Fibroblast of lung (primary cell): ENCODE data around the gene NCK2. TPM values are rescaled to one million over a fixed set of nuclear protein-coding genes. Genes with fewer than 3 reads are reported as not detected.

Experiments used
- DNase-seq, 2 donors: peaks; one replicate each; pipeline versions ENCODE4 v3.0.0 to v3.0.0-alpha.2; 2010; ENCODE audit warnings: low read depth in 2 of 2
- H2AFZ ChIP-seq: 2 replicates; pipeline ENCODE4 v1.5.1; 2012; ENCODE audit warnings: low read length, control low read depth, inconsistent platforms
- H3K27ac ChIP-seq: 2 replicates; pipeline ENCODE4 v1.5.1; 2011; ENCODE audit warnings: low read length, control low read depth; ENCODE audit not compliant: insufficient read depth
- H3K27me3 ChIP-seq: 2 replicates; pipeline ENCODE4 v1.5.1; 2011; ENCODE audit warnings: mild to moderate bottlenecking, low read length; ENCODE audit not compliant: control insufficient read depth, insufficient read depth
- H3K36me3 ChIP-seq: 2 replicates; pipeline ENCODE4 v1.5.1; 2011; ENCODE audit warnings: low read length; ENCODE audit not compliant: control insufficient read depth, insufficient read depth
- H3K4me1 ChIP-seq: 2 replicates; pipeline ENCODE4 v1.5.1; 2011; ENCODE audit warnings: low read length; ENCODE audit not compliant: control insufficient read depth, insufficient read depth; ENCODE audit errors: extremely low read depth
- H3K4me2 ChIP-seq: 2 replicates; pipeline ENCODE4 v1.5.1; 2011; ENCODE audit warnings: low read length, control low read depth; ENCODE audit not compliant: insufficient read depth; ENCODE audit errors: extremely low read depth
- H3K4me3 ChIP-seq, 4 experiments: fragments of 200-600 bp in 1 of 4; sonication (generic) in 1 of 4; replicated peaks in 1 of 4; 2 replicates each; pipeline ENCODE4 v1.5.1; 2011 to 2016; ENCODE audit warnings: low read length in 4 of 4, low read depth in 3 of 4, mild to moderate bottlenecking in 3 of 4, control low read depth in 2 of 4, inconsistent platforms in 1 of 4, mixed read lengths in 1 of 4; ENCODE audit not compliant: insufficient read depth in 1 of 4; ENCODE audit errors: control extremely low read depth in 1 of 4
- H3K79me2 ChIP-seq: 2 replicates; pipeline ENCODE4 v1.5.1; 2012; ENCODE audit warnings: mild to moderate bottlenecking, low read length, inconsistent platforms; ENCODE audit not compliant: control insufficient read depth, insufficient read depth
- H3K9ac ChIP-seq: 2 replicates; pipeline ENCODE4 v1.5.1; 2011; ENCODE audit warnings: mild to moderate bottlenecking, low read length, control low read depth; ENCODE audit not compliant: insufficient read depth
- H3K9me3 ChIP-seq: 2 replicates; pipeline ENCODE4 v1.5.1; 2012; ENCODE audit warnings: low read depth, low read length; ENCODE audit not compliant: control insufficient read depth, insufficient read depth
- H4K20me1 ChIP-seq: 2 replicates; pipeline ENCODE4 v1.5.1; 2011; ENCODE audit warnings: low read length; ENCODE audit not compliant: control insufficient read depth, insufficient read depth; ENCODE audit errors: extremely low read depth
- CTCF ChIP-seq, 2 donors: IDR thresholded peaks in 1 of 2; conservative IDR thresholded peaks in 1 of 2; 1 replicate in 1 of 2; 2 replicates in 1 of 2; pipeline ENCODE4 v1.5.1; 2011 to 2012; ENCODE audit warnings: low read length in 2 of 2, control low read depth in 1 of 2, inconsistent platforms in 1 of 2, low read depth in 1 of 2, mild to moderate bottlenecking in 1 of 2
- EZH2 ChIP-seq: IDR thresholded peaks from 2 replicates; pipeline ENCODE4 v1.5.1; 2012; ENCODE audit warnings: low read length, control low read depth, mild to moderate bottlenecking; ENCODE audit errors: missing control alignments
- polyA plus RNA-seq, 2 donors: library from polyadenylated mRNA; depleted of rRNA in 1 of 2; stranded (reverse) in 1 of 2; unstranded in 1 of 2; fragments of >200 nt; gene quantifications; 2 replicates each; pipeline ENCODE4 v1.2.1, GENCODE V29; 2011 to 2012; ENCODE audit warnings: missing spikeins in 1 of 2
- total RNA-seq: library from RNA; depleted of rRNA; stranded (reverse); fragments of >200 nt; gene quantifications from 2 replicates; pipeline ENCODE4 v1.2.1, GENCODE V29; 2014

The NCK2 gene
- total and polyA plus RNA-seq, 2 donors (not counting 1 experiment from before 2014, with no cell fraction given): 25.4 to 51.3 TPM

- no peaks in the 10 kb centered on the region for H3K27me3 ChIP-seq
- no peak for TF ChIP-seq CTCF (conservative IDR thresholded peaks at IDR 0.05 in 1 of 2, IDR thresholded peaks at IDR 0.05 in 1 of 2; ENCODE audit: low read depth in 1 of 2, low read length in 2 of 2)
- no peak for TF ChIP-seq EZH2
- H3K36me3 ChIP-seq: no peaks in the 10 kb centered on the region
- no peaks in the 10 kb centered on the region for H4K20me1 ChIP-seq
- H3K4me2 ChIP-seq: no peak overlapping the region
- peaks cover 29% of the 10 kb centered on the region for H3K4me1 ChIP-seq
- H3K27ac ChIP-seq: no peak overlapping the region
- no peak for DNase-seq
- H3K9me3 ChIP-seq: no peaks in the 10 kb centered on the region
- peaks cover 2% of the 10 kb centered on the region for H3K79me2 ChIP-seq
- H3K4me3 ChIP-seq: no peak overlapping the region
- no peak overlapping the region for H3K9ac ChIP-seq
- H2AFZ ChIP-seq: no peak overlapping the region
These were observed 34.7 kb downstream of the NCK2 start for GRCh38 chr2:105779394-105779793.

GRCh38 chr2:105780606-105781005, 35.9 kb downstream of the NCK2 start:
- Histone ChIP-seq H3K79me2 (peaks cover 2% of the 10 kb centered on the region), H3K4me3 (no peak overlapping the region), H3K4me1 (peaks cover 31% of the 10 kb centered on the region), H3K27me3 (no peaks in the 10 kb centered on the region), H3K9me3 (no peaks in the 10 kb centered on the region), H3K4me2 (no peak overlapping the region), H3K9ac (no peak overlapping the region), H4K20me1 (no peaks in the 10 kb centered on the region), H3K27ac (no peak overlapping the region), H3K36me3 (no peaks in the 10 kb centered on the region), H2AFZ (no peak overlapping the region)
- TF ChIP-seq CTCF (conservative IDR thresholded peaks at IDR 0.05 in 1 of 2, IDR thresholded peaks at IDR 0.05 in 1 of 2; ENCODE audit: low read depth in 1 of 2, low read length in 2 of 2): no peak
- no peak for TF ChIP-seq EZH2
- no peak for DNase-seq

- no peaks in the 10 kb centered on the region for H3K27me3 ChIP-seq
- peaks cover 2% of the 10 kb centered on the region for H3K79me2 ChIP-seq
- no peaks in the 10 kb centered on the region for H3K9me3 ChIP-seq
- no peak overlapping the region for H2AFZ ChIP-seq
- DNase-seq: peak in 1 of 2 donors; percentile 48
- no peak overlapping the region for H3K4me2 ChIP-seq
- peaks cover 29% of the 10 kb centered on the region for H3K4me1 ChIP-seq
- H3K4me3 ChIP-seq: no peak overlapping the region
- H3K9ac ChIP-seq: no peak overlapping the region
- no peak overlapping the region for H3K27ac ChIP-seq
- TF ChIP-seq CTCF (conservative IDR thresholded peaks at IDR 0.05 in 1 of 2, IDR thresholded peaks at IDR 0.05 in 1 of 2; ENCODE audit: low read depth in 1 of 2, low read length in 2 of 2): no peak
- no peak for TF ChIP-seq EZH2
- H4K20me1 ChIP-seq: no peaks in the 10 kb centered on the region
- H3K36me3 ChIP-seq: no peaks in the 10 kb centered on the region
These were observed 36.7 kb downstream of the NCK2 start for GRCh38 chr2:105781274-105781978.
